ENCODE measurements around the gene ELOVL6.

ELOVL6 gene

GRCh38 chr4:110135076-110135475, 63.3 kb downstream of the ELOVL6 start:
- no peak overlapping the region for H3K4me3 ChIP-seq (ENCODE audit: low read depth, low read length)
- no peak for DNase-seq (ENCODE audit: low read depth)
- TF ChIP-seq, protein P1, sequence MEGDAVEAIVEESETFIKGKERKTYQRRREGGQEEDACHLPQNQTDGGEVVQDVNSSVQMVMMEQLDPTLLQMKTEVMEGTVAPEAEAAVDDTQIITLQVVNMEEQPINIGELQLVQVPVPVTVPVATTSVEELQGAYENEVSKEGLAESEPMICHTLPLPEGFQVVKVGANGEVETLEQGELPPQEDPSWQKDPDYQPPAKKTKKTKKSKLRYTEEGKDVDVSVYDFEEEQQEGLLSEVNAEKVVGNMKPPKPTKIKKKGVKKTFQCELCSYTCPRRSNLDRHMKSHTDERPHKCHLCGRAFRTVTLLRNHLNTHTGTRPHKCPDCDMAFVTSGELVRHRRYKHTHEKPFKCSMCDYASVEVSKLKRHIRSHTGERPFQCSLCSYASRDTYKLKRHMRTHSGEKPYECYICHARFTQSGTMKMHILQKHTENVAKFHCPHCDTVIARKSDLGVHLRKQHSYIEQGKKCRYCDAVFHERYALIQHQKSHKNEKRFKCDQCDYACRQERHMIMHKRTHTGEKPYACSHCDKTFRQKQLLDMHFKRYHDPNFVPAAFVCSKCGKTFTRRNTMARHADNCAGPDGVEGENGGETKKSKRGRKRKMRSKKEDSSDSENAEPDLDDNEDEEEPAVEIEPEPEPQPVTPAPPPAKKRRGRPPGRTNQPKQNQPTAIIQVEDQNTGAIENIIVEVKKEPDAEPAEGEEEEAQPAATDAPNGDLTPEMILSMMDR (IDR thresholded peaks at IDR 0.05; ENCODE audit: low read depth, low read length, missing control alignments), result no peak

DNA sequence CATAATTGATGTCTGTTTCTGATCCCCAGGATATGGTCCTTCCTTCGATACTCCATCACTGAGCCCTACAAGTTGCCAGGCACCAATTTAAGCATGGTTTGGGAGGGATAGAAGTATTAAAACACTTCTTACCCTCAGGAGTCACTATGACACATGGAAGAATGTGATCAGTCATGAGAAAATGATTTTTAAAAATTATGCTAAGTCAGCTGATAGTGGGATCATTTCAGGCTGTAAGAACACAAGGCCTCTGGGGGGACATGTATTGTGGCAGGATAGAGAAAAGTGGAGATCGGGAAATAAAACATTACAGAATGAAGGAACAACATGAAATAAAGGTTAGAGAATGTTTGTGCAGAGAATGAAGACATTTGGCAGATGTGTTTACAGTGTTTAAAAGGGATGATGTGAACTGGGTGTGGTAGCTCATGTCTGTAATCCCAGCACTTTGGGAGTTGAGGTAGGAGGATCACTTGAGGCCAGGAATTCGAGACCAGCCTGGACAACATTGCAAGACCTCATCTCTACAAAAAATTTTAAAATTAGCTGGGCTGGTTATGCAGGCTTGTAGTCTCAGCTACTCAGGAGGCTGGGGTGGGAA, 64.0 kb downstream of the ELOVL6 start:
- no peak for DNase-seq (ENCODE audit: low read depth)
- TF ChIP-seq, protein P1 (IDR thresholded peaks at IDR 0.05; ENCODE audit: low read depth, low read length, missing control alignments), result no peak
- H3K4me3 ChIP-seq (ENCODE audit: low read depth, low read length), result no peak overlapping the region

DNA sequence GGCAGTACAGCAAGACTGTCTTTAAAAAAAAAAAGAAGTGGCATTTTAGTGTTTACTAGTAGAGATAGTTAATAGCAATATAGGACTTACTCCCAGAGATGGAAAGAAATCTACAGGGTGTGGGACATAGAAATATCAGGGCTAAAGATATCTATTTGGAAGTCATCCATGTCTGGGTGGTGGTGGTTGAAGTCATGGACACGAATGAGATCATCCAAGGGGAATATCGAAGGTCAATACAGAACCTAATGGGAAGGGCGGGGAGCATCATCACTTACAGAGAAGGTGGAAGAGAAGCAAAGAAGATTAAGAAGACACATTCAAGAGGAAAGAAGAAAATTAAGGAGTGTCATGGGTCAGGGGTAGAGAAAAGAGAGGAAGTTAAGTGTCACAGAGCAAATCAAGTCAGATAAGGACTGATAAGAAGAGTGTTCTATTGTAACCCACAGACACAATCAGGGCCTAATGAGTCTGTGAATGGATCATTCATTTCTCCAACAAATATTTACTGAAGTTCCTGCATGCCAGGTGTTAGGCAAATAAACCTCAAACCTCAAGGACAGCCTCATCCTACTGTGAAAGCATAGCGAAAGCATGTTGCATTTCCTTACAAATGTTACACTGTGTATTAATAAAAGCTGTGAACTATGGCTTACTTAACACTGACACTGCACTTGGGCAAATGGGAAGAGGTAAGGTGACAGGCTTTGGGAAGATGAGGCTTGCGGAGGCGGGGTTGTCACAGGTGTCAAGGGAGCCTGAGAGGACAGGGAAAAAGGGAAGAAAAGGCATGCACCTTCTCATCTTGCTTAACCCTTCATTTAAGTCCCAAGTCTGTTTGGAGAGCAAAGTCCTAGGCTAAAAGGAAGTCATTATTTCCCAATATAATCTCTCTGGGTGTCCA, 65.3 kb downstream of the ELOVL6 start:
- no peak for DNase-seq (ENCODE audit: low read depth)
- H3K4me3 ChIP-seq (ENCODE audit: low read depth, low read length), result no peak overlapping the region
- TF ChIP-seq, protein P1 (IDR thresholded peaks at IDR 0.05; ENCODE audit: low read depth, low read length, missing control alignments), result no peak

- H3K4me3 ChIP-seq (ENCODE audit: low read depth, low read length), result no peak overlapping the region
- DNase-seq (ENCODE audit: low read depth), result no peak
- TF ChIP-seq, protein P1 (IDR thresholded peaks at IDR 0.05; ENCODE audit: low read depth, low read length, missing control alignments), result no peak
These were observed 66.5 kb downstream of the ELOVL6 start for GRCh38 chr4:110131916-110132315.

GRCh38 chr4:110130576-110131358, 67.6 kb downstream of the ELOVL6 start:
- TF ChIP-seq, protein P1 (IDR thresholded peaks at IDR 0.05; ENCODE audit: low read depth, low read length, missing control alignments), result no peak

DNA sequence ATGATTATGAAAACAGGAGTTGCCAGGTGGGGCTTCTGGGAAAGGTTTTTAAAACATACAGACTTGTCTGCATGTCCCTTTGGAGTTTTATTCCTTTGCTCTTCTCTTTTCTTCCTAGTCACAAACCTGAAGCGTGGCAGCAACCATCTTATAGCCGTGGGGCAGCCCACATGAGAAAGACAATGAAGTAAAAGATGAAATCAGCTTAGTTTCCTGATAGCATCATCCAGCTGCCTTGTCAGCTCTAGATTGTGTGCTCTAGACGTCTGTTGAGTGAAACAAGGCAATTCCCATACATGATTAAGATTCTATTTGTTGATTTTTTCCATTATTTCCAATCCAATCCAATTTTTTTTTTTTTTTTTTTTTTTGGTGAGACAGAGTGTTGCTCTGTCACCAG, 68.9 kb downstream of the ELOVL6 start:
- TF ChIP-seq, protein P1 (IDR thresholded peaks at IDR 0.05; ENCODE audit: low read depth, low read length, missing control alignments), result no peak
- H3K4me3 ChIP-seq (ENCODE audit: low read depth, low read length), result no peak overlapping the region
- no peak for DNase-seq (ENCODE audit: low read depth)

More at GRCh38 chr4:110130576-110131358, 67.6 kb downstream of the ELOVL6 start:
- no peak overlapping the region for H3K4me3 ChIP-seq (ENCODE audit: low read depth, low read length)
- no peak for DNase-seq (ENCODE audit: low read depth)

Data from GM12864 (cell line).